ENCODE results near the gene SLU7. TPM values are rescaled to one million over a fixed set of nuclear protein-coding genes. Genes with fewer than 3 reads are reported as not detected.

Gene SLU7
- total RNA-seq, 1 donor from 2014 or later, result 41.3 TPM

DNA sequence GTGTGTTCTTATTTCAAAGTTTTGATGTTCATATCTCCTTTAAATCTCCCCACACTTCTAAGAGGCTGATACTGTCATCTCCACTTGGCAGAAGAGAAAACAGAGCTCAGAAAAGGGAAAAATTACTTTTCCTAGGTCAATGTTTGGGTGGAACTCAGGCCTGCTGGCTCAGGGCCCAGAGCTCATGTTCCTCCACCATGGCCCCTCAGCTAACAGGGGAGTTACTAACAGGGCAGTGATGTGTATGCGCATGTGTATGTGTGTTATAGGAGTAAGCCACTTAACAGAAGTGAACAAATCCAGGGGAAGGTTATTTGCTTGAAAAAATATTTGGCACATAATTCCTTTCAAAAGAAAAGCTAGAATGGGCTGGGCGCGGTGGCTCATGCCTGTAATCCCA, 51.0 kb downstream of the SLU7 start:
- peaks cover 6% of the 10 kb centered on the region for H3K4me1 Mint-ChIP-seq (ENCODE audit: low read depth)

DNA sequence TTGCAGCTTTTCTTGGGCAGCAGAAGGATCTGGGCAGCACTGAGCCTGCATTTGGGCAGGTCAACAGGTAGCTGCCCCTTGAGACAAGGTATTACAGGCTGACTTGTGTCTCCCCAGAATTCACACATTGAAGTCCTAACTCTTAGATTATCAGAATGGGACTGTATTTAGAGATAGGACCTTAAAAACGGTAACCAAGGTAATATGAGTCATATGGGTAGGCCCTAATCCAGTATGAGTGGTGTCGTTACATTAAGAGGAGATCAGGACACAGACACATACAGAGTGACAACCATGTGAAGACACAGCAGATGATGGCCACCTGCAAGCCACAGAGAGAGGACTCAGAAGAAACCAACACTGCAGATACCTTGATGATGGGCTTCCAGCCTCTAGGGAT, 51.6 kb downstream of the SLU7 start:
- no peak overlapping the region for H3K27ac Mint-ChIP-seq
- no peak overlapping the region for H3K4me3 Mint-ChIP-seq (ENCODE audit: low read depth)
- peaks cover 47% of the 10 kb centered on the region for H3K27me3 Mint-ChIP-seq (ENCODE audit: low read depth)
- H3K9me3 Mint-ChIP-seq, result no peaks in the 10 kb centered on the region
- intact Hi-C loops (cut with micrococcal nuclease), result no loop called here
- peaks cover 6% of the 10 kb centered on the region for H3K4me1 Mint-ChIP-seq (ENCODE audit: low read depth)
- no peak for DNase-seq (ENCODE audit: low spot score)
- no peaks in the 10 kb centered on the region for H3K36me3 Mint-ChIP-seq (ENCODE audit: low read depth)

More for the DNA sequence above, 51.0 kb downstream of the SLU7 start:
- Mint-ChIP-seq H3K9me3 (no peaks in the 10 kb centered on the region), H3K4me3 (ENCODE audit: low read depth) (no peak overlapping the region), H3K36me3 (ENCODE audit: low read depth) (no peaks in the 10 kb centered on the region), H3K27me3 (ENCODE audit: low read depth) (peaks cover 52% of the 10 kb centered on the region), H3K27ac (no peak overlapping the region)
- no peak for DNase-seq (ENCODE audit: low spot score)
- intact Hi-C loops (cut with micrococcal nuclease), result no loop called here

GRCh38 chr5:160366230-160366629, 52.7 kb downstream of the SLU7 start:
- no peaks in the 10 kb centered on the region for H3K9me3 Mint-ChIP-seq
- no peak for DNase-seq (ENCODE audit: low spot score)
- H3K4me3 Mint-ChIP-seq (ENCODE audit: low read depth), result no peak overlapping the region
- no peaks in the 10 kb centered on the region for H3K36me3 Mint-ChIP-seq (ENCODE audit: low read depth)
- peaks cover 6% of the 10 kb centered on the region for H3K4me1 Mint-ChIP-seq (ENCODE audit: low read depth)
- H3K27me3 Mint-ChIP-seq (ENCODE audit: low read depth), result peaks cover 38% of the 10 kb centered on the region
- no peak overlapping the region for H3K27ac Mint-ChIP-seq
- intact Hi-C loops (cut with micrococcal nuclease), result no loop called here

GRCh38 chr5:160363660-160364395, 55.1 kb downstream of the SLU7 start:
- Mint-ChIP-seq H3K27ac (no peak overlapping the region), H3K36me3 (ENCODE audit: low read depth) (no peaks in the 10 kb centered on the region), H3K27me3 (ENCODE audit: low read depth) (peaks cover 22% of the 10 kb centered on the region), H3K9me3 (no peaks in the 10 kb centered on the region), H3K4me1 (ENCODE audit: low read depth) (no peaks in the 10 kb centered on the region), H3K4me3 (ENCODE audit: low read depth) (no peak overlapping the region)
- intact Hi-C loops (cut with micrococcal nuclease), result no loop called here
- DNase-seq (ENCODE audit: low spot score), result no peak

GRCh38 chr5:160363211-160363610, 55.7 kb downstream of the SLU7 start:
- Mint-ChIP-seq H3K9me3 (no peaks in the 10 kb centered on the region), H3K4me3 (ENCODE audit: low read depth) (no peak overlapping the region), H3K4me1 (ENCODE audit: low read depth) (no peaks in the 10 kb centered on the region), H3K27me3 (ENCODE audit: low read depth) (peaks cover 18% of the 10 kb centered on the region), H3K27ac (no peak overlapping the region), H3K36me3 (ENCODE audit: low read depth) (no peaks in the 10 kb centered on the region)
- intact Hi-C loops (cut with micrococcal nuclease), result no loop called here
- DNase-seq (ENCODE audit: low spot score), result no peak

DNA sequence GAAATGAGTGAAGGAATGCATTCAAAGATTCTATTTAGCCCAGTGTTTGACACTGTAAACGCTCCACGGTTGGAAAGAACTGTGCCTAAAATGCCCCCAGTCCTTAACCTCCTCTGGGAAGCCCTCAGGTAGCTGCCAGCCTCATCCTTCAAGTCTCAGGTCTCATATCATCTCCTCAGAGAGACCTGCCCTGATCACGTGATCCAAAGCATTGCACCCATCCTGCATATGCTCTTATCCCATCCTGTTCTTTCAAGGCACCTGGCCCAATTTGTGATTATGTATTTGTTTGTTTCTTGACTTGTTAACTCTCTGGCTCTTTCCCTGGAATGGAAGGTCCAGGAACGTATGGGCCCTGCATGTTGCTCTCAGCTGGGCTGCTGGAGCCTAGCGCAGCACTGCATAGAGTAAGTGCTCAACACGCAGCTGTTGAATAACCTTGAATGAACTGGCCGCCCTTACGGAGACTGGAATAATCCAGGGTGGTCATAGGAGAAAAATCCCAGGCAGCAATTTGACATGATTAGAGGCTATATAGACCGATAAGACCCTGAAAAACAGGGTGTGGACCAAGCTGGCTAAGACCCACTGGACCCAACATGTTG, 57.2 kb downstream of the SLU7 start:
- H3K36me3 Mint-ChIP-seq (ENCODE audit: low read depth), result no peaks in the 10 kb centered on the region
- no peaks in the 10 kb centered on the region for H3K9me3 Mint-ChIP-seq
- H3K4me3 Mint-ChIP-seq (ENCODE audit: low read depth), result no peak overlapping the region
- no peaks in the 10 kb centered on the region for H3K4me1 Mint-ChIP-seq (ENCODE audit: low read depth)
- intact Hi-C loops (cut with micrococcal nuclease), result no loop called here
- H3K27ac Mint-ChIP-seq, result no peak overlapping the region
- peaks cover 8% of the 10 kb centered on the region for H3K27me3 Mint-ChIP-seq (ENCODE audit: low read depth)
- no peak for DNase-seq (ENCODE audit: low spot score)

DNA sequence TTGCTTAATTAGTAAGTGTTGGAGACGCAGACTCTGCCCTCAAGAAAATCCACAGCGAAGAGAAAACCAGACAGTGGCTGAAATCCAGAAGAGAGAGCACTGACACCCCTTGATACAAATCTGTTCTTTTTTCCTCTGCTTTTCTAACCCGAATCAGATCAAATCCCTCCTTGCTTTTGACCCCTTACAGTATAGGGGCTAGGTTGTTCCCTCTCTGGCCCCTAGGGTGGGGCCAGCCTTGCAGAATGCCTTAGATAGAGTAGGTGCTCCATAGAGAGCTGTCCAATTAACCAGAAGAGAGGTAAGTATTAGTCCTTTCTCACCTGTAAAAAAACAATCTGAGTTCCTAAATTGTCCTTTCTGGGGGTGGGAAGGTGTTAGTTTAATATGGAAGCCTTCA, 58.6 kb downstream of the SLU7 start:
- Mint-ChIP-seq H3K4me3 (ENCODE audit: low read depth) (no peak overlapping the region), H3K27ac (no peak overlapping the region), H3K9me3 (no peaks in the 10 kb centered on the region), H3K36me3 (ENCODE audit: low read depth) (no peaks in the 10 kb centered on the region), H3K27me3 (ENCODE audit: low read depth) (peaks cover 5% of the 10 kb centered on the region), H3K4me1 (ENCODE audit: low read depth) (no peaks in the 10 kb centered on the region)
- DNase-seq (ENCODE audit: low spot score), result no peak
- intact Hi-C loops (cut with micrococcal nuclease), result no loop called here

- no peaks in the 10 kb centered on the region for H3K36me3 Mint-ChIP-seq (ENCODE audit: low read depth)
- intact Hi-C loops (cut with micrococcal nuclease), result no loop called here
These were observed 59.1 kb downstream of the SLU7 start for GRCh38 chr5:160359816-160360215.

DNA sequence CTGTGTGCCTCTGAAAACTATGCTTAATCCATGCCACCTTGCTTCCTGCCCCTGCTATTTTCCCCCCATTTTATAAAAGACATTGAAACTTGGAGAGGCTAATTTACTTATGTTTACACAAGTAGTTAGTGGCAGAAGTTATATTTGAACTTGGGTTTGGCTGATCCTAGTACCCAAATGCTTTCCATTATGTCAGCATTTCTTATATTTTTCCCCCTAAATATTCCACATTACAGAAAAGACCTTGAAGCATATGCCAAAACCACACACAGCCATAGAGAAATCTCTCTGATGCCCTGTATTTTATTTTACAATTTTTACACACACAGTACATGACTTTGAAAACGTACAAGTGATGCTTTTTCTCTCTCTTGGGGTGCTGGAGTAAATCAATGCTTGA, 59.6 kb downstream of the SLU7 start:
- no peaks in the 10 kb centered on the region for H3K36me3 Mint-ChIP-seq (ENCODE audit: low read depth)
- H3K27ac Mint-ChIP-seq, result no peak overlapping the region
- H3K4me1 Mint-ChIP-seq (ENCODE audit: low read depth), result no peaks in the 10 kb centered on the region
- peaks cover 5% of the 10 kb centered on the region for H3K27me3 Mint-ChIP-seq (ENCODE audit: low read depth)
- no peak overlapping the region for H3K4me3 Mint-ChIP-seq (ENCODE audit: low read depth)
- H3K9me3 Mint-ChIP-seq, result no peaks in the 10 kb centered on the region
- no peak for DNase-seq (ENCODE audit: low spot score)
- intact Hi-C loops (cut with micrococcal nuclease), result no loop called here

More at GRCh38 chr5:160359816-160360215, 59.1 kb downstream of the SLU7 start:
- peaks cover 5% of the 10 kb centered on the region for H3K27me3 Mint-ChIP-seq (ENCODE audit: low read depth)
- no peak for DNase-seq (ENCODE audit: low spot score)
- H3K4me3 Mint-ChIP-seq (ENCODE audit: low read depth), result no peak overlapping the region
- H3K9me3 Mint-ChIP-seq, result no peaks in the 10 kb centered on the region
- no peak overlapping the region for H3K27ac Mint-ChIP-seq
- H3K4me1 Mint-ChIP-seq (ENCODE audit: low read depth), result no peaks in the 10 kb centered on the region

- peaks cover 5% of the 10 kb centered on the region for H3K27me3 Mint-ChIP-seq (ENCODE audit: low read depth)
- intact Hi-C loops (cut with micrococcal nuclease), result no loop called here
- H3K4me3 Mint-ChIP-seq (ENCODE audit: low read depth), result no peak overlapping the region
- H3K36me3 Mint-ChIP-seq (ENCODE audit: low read depth), result no peaks in the 10 kb centered on the region
- no peaks in the 10 kb centered on the region for H3K9me3 Mint-ChIP-seq
- H3K27ac Mint-ChIP-seq, result no peak overlapping the region
- no peaks in the 10 kb centered on the region for H3K4me1 Mint-ChIP-seq (ENCODE audit: low read depth)
- no peak for DNase-seq (ENCODE audit: low spot score)
These were observed 60.9 kb downstream of the SLU7 start for GRCh38 chr5:160357861-160358411.

DNA sequence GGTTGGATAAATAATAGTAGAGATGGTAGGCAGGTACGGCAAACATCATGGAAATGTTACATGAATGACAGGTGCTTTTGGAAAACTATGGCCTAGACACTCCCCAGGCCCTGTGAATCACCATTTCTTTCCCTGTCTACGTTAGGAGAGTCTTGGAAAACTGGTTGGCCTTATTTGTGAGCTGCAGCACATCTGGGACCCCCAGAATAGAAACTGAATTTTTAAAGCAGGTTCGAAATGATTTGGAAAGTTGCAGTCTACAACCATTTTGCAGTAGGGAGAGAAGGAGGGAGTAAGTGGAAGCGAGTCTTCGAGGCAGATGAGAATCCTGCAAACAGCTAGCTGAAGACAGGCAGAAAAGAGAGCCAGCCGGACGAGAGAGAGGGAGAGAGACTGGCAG, 61.5 kb downstream of the SLU7 start:
- H3K27ac Mint-ChIP-seq, result no peak overlapping the region
- H3K27me3 Mint-ChIP-seq (ENCODE audit: low read depth), result peaks cover 5% of the 10 kb centered on the region
- no peak overlapping the region for H3K4me3 Mint-ChIP-seq (ENCODE audit: low read depth)
- no peaks in the 10 kb centered on the region for H3K4me1 Mint-ChIP-seq (ENCODE audit: low read depth)
- no peaks in the 10 kb centered on the region for H3K36me3 Mint-ChIP-seq (ENCODE audit: low read depth)
- intact Hi-C loops (cut with micrococcal nuclease), result no loop called here
- H3K9me3 Mint-ChIP-seq, result no peaks in the 10 kb centered on the region
- no peak for DNase-seq (ENCODE audit: low spot score)

DNA sequence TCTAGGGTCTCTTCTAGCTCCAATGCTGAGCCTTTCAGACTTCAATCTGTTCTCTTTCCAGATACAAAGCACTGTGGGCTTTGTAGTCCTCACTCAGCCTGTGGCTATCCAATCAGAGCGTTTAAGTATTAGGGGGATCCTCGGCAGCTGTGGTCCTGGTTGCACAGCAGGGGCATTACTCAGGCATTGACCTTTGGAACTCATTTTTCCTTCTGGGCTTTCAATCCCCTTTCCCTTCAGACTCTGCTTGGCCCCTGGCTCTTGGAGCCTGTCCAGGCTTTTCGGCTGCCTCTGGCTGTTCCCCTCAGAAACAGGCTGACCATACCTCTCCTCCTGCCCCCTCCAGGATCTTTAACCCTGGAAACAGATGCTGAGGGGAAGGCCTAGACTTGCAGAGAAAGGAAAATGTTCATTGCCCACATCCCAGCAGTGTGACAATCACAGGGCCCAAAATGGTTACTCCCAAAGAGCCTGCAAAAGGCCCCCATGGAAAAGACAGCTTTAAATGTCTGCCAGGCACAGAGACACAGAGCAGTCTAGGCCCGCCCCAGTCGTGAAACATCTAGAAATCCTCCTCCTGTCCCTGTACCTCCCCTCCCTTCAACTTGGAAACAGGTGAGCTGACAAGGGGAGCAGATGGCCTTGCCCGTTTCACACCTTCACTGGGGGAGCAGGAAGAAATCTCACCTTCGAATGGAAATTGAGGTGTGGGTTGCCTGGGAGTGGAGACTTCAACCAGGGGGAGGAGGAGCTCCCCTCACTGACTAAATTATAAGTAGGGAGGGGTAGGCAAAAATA, 62.1 kb downstream of the SLU7 start:
- H3K36me3 Mint-ChIP-seq (ENCODE audit: low read depth), result no peaks in the 10 kb centered on the region
- H3K27ac Mint-ChIP-seq, result no peak overlapping the region
- DNase-seq (ENCODE audit: low spot score), result no peak
- H3K9me3 Mint-ChIP-seq, result no peaks in the 10 kb centered on the region
- no peaks in the 10 kb centered on the region for H3K4me1 Mint-ChIP-seq (ENCODE audit: low read depth)
- intact Hi-C loops (cut with micrococcal nuclease), result no loop called here
- peaks cover 5% of the 10 kb centered on the region for H3K27me3 Mint-ChIP-seq (ENCODE audit: low read depth)
- no peak overlapping the region for H3K4me3 Mint-ChIP-seq (ENCODE audit: low read depth)

DNA sequence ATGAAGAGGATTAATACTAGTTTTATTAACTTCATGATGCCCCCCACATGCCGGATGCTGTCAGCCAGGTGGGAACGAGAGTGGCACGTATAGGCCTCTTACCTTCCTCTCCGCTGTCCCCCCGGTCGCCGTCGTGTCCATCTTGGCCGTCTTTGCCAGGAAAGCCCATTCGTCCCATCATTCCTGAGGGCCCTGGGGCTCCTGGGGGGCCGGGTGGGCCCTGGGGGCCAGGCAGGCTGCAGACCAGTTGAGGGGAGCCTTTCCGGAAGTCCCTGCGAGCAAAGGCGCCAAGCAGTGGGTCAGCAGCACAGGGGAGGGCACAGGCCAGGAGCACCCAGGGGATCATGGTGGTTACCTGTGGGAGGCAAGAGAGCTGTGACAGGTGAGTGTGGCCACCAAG, 64.2 kb downstream of the SLU7 start:
- no peaks in the 10 kb centered on the region for H3K36me3 Mint-ChIP-seq (ENCODE audit: low read depth)
- intact Hi-C loops (cut with micrococcal nuclease), result no loop called here

More for the DNA sequence above, 64.2 kb downstream of the SLU7 start:
- no peaks in the 10 kb centered on the region for H3K9me3 Mint-ChIP-seq
- H3K27ac Mint-ChIP-seq, result no peak overlapping the region
- no peak overlapping the region for H3K4me3 Mint-ChIP-seq (ENCODE audit: low read depth)
- H3K4me1 Mint-ChIP-seq (ENCODE audit: low read depth), result no peaks in the 10 kb centered on the region
- no peak for DNase-seq (ENCODE audit: low spot score)
- no peaks in the 10 kb centered on the region for H3K27me3 Mint-ChIP-seq (ENCODE audit: low read depth)
